ENCODE data around the gene ATXN1.

GRCh38 chr6:16543521-16543920 lies 217.7 kb downstream of the ATXN1 start:
- no peak for TF ChIP-seq CTCF (IDR thresholded peaks at IDR 0.05)
- TF ChIP-seq REST (IDR thresholded peaks at IDR 0.05; ENCODE audit: low read depth, low read length): no peak
- TF ChIP-seq USF1 (IDR thresholded peaks at IDR 0.05; ENCODE audit: borderline replicate concordance, low read depth): no peak
- TF ChIP-seq SMC3 (IDR thresholded peaks at IDR 0.05; ENCODE audit: low read depth, low read length): no peak
- no peak for TF ChIP-seq NRF1 (IDR thresholded peaks at IDR 0.05; ENCODE audit: low read depth, low read length)
- TF ChIP-seq GABPA (IDR thresholded peaks at IDR 0.05; ENCODE audit: low read depth): no peak
- TF ChIP-seq POLR2AphosphoS5 (IDR thresholded peaks at IDR 0.05; ENCODE audit: low read depth, low read length): no peak
- TF ChIP-seq FOSL2 (IDR thresholded peaks at IDR 0.05; ENCODE audit: borderline replicate concordance, low read depth): no peak

All from SK-N-SH (cell line).